ENCODE results near the gene TLR8. TPM values are rescaled to one million over a fixed set of nuclear protein-coding genes. Genes with fewer than 3 reads are reported as not detected.

Gene TLR8
- total and polyA plus RNA-seq, 2 of the 13 experiments (the other 11 are each of a cell fraction or from before 2014, with no cell fraction given) = not detected

DNA sequence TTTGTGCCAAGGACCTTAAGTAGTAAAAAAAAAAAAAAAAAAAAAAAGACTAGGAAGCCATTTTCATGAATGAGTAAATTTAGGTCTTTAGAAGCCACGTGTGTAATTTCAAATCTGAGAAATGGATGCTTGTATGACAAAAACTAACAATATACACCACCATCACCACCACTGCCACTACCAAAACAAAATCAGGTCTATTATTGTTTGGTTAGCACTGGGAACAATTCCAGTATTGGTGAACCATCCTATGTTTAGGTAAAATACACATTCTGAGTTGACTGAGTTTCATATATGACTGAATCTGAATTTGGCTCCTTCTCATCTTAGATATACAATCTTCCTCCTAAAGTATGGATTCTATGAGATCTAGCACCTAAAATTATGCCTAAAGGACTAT, 59.7 kb downstream of the TLR8 start:
- Histone ChIP-seq H3K9me3 (ENCODE audit: low read length) (no peaks in the 10 kb centered on the region), H3K27ac (ENCODE audit: extremely low read length, insufficient read depth, low read length) (no peak overlapping the region), H3K36me3 (replicated peaks in 1 of 2; ENCODE audit: control insufficient read depth in 1 of 2, insufficient read depth in 2 of 2, low read length in 2 of 2) (no peaks in the 10 kb centered on the region), H3K27me3 (ENCODE audit: control insufficient read depth in 1 of 2, insufficient read depth in 2 of 2, low read length in 2 of 2) (no peaks in the 10 kb centered on the region; a peak in 1 of 5 replicates), H2AFZ (ENCODE audit: low read length) (no peak overlapping the region), H3K79me2 (ENCODE audit: insufficient read depth, low read length) (no peaks in the 10 kb centered on the region), H3K4me3 (replicated peaks in 1 of 3; ENCODE audit: insufficient read depth in 1 of 3, low read depth in 2 of 3, low read length in 3 of 3) (no peak overlapping the region), H3K4me2 (ENCODE audit: low read depth, low read length) (no peak overlapping the region), H3K9ac (ENCODE audit: insufficient read depth, low read depth, low read length) (no peak overlapping the region), H4K20me1 (ENCODE audit: insufficient read depth, low read length) (no peaks in the 10 kb centered on the region), H3K4me1 (ENCODE audit: insufficient read depth, low read length) (no peaks in the 10 kb centered on the region)
- FAIRE-seq (no peak), ATAC-seq (no peak), DNase-seq (ENCODE audit: low spot score) (no peak)
- intact Hi-C loops (cut with micrococcal nuclease; ENCODE audit: unreplicated experiment) (no loop called here), in situ Hi-C loops (cut with HindIII; ENCODE audit: extremely low pct_ligation_motif_present, low pct_unique_long_range_greater_than_20kb) (no loop called here)
- POLR2A ChIA-PET = no interaction called here
- TF ChIP-seq, protein P1, sequence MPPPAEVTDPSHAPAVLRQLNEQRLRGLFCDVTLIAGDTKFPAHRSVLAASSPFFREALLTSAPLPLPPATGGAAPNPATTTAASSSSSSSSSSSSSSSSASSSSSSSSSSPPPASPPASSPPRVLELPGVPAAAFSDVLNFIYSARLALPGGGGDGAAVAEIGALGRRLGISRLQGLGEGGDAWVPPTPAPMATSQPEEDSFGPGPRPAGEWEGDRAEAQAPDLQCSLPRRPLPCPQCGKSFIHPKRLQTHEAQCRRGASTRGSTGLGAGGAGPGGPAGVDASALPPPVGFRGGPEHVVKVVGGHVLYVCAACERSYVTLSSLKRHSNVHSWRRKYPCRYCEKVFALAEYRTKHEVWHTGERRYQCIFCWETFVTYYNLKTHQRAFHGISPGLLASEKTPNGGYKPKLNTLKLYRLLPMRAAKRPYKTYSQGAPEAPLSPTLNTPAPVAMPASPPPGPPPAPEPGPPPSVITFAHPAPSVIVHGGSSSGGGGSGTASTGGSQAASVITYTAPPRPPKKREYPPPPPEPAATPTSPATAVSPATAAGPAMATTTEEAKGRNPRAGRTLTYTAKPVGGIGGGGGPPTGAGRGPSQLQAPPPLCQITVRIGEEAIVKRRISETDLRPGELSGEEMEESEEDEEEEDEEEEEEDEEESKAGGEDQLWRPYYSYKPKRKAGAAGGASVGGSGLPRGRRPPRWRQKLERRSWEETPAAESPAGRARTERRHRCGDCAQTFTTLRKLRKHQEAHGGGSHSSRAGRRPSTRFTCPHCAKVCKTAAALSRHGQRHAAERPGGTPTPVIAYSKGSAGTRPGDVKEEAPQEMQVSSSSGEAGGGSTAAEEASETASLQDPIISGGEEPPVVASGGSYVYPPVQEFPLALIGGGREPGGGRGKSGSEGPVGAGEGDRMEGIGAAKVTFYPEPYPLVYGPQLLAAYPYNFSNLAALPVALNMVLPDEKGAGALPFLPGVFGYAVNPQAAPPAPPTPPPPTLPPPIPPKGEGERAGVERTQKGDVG (CRISPR knock-in tag; IDR thresholded peaks at IDR 0.05; ENCODE audit: borderline replicate concordance) = no peak
- TF ChIP-seq GTF2F1 (IDR thresholded peaks at IDR 0.05; ENCODE audit: low read length) = no peak
- no peak for TF ChIP-seq KLF13 (CRISPR knock-in tag; IDR thresholded peaks at IDR 0.05)
- TF ChIP-seq, protein P2, sequence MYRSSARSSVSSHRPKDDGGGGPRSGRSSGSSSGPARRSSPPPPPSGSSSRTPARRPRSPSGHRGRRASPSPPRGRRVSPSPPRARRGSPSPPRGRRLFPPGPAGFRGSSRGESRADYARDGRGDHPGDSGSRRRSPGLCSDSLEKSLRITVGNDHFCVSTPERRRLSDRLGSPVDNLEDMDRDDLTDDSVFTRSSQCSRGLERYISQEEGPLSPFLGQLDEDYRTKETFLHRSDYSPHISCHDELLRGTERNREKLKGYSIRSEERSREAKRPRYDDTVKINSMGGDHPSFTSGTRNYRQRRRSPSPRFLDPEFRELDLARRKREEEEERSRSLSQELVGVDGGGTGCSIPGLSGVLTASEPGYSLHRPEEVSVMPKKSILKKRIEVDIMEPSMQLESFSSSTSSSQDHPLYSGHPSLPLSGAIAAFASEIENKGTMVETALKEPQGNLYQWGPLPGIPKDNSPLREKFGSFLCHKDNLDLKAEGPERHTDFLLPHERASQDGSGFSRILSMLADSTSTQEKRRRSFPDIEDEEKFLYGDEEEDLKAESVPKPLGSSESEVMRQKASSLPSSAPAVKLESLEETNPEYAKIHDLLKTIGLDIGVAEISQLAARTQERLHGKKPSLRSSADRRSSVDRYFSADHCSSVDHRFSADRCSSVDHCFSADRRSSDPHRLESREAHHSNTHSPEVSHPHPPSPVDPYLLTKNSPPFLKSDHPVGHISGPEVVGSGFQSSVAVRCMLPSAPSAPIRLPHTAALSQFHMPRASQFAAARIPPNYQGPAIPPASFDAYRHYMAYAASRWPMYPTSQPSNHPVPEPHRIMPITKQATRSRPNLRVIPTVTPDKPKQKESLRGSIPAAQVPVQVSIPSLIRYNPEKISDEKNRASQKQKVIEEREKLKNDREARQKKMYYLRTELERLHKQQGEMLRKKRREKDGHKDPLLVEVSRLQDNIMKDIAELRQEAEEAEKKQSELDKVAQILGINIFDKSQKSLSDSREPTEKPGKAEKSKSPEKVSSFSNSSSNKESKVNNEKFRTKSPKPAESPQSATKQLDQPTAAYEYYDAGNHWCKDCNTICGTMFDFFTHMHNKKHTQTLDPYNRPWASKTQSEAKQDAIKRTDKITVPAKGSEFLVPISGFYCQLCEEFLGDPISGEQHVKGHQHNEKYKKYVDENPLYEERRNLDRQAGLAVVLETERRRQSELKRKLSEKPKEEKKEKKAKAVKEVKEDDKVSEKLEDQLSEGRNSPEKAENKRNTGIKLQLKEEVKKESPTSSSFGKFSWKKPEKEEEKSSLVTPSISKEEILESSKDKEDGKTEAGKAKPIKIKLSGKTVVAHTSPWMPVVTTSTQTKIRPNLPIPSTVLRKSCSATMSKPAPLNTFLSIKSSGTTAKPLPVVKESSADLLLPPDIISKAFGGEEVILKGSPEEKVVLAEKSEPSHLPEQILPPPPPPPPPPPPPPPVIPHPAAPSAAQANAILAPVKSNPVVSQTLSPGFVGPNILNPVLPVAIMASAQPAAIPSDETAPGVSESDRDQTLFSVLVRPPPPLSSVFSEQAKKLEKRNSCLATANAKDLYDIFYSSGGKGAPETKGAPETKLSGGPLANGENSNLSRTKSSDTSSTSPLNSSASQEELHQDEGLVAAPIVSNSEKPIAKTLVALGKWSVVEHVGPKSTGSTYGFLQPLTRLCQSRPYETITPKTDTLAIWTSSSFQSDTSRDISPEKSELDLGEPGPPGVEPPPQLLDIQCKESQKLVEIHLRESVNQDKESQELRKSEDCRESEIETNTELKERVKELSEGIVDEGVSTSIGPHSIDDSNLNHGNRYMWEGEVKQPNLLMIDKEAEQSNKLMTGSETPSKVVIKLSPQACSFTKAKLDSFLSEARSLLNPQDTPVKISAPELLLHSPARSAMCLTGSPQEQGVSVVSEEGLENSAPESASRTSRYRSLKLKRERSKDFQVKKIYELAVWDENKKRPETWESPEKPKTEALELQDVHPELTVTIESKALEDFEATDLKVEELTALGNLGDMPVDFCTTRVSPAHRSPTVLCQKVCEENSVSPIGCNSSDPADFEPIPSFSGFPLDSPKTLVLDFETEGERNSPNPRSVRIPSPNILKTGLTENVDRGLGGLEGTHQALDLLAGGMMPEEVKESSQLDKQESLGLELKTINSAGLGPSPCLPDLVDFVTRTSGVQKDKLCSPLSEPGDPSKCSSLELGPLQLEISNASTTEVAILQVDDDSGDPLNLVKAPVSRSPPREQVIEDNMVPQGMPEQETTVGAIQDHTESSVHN (CRISPR knock-in tag; IDR thresholded peaks at IDR 0.05) = no peak
- no peak for TF ChIP-seq MIXL1 (CRISPR knock-in tag; IDR thresholded peaks at IDR 0.05)
- no peak for TF ChIP-seq ZSCAN30 (CRISPR knock-in tag; IDR thresholded peaks at IDR 0.05)
- TF ChIP-seq ZBTB7B (CRISPR knock-in tag; IDR thresholded peaks at IDR 0.05) = no peak
- no peak for TF ChIP-seq ZNF776 (CRISPR knock-in tag; IDR thresholded peaks at IDR 0.05)
- TF ChIP-seq RARG (CRISPR knock-in tag; IDR thresholded peaks at IDR 0.05; ENCODE audit: low read depth) = no peak
- TF ChIP-seq ZNF205 (CRISPR knock-in tag; IDR thresholded peaks at IDR 0.05) = no peak
- TF ChIP-seq, protein P3, sequence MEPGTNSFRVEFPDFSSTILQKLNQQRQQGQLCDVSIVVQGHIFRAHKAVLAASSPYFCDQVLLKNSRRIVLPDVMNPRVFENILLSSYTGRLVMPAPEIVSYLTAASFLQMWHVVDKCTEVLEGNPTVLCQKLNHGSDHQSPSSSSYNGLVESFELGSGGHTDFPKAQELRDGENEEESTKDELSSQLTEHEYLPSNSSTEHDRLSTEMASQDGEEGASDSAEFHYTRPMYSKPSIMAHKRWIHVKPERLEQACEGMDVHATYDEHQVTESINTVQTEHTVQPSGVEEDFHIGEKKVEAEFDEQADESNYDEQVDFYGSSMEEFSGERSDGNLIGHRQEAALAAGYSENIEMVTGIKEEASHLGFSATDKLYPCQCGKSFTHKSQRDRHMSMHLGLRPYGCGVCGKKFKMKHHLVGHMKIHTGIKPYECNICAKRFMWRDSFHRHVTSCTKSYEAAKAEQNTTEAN (CRISPR knock-in tag; conservative IDR thresholded peaks at IDR 0.05) = no peak
- TF ChIP-seq ZFP36L1 (CRISPR knock-in tag; IDR thresholded peaks at IDR 0.05) = no peak
- CTCF ChIA-PET (ENCODE audit: low intra/inter-chr PET ratio, low total read pairs) = no interaction called here
- 0% methylated on average over 1 of the region's 1 CpG for WGBS (ENCODE audit: low lambda C conversion rate)
- no TSS peak for BruUV-seq (replicated peaks)

Data from HepG2 (cell line).